Activated gamma-delta T cell treated with Interleukin-2 at 50 U/mL for 16 hours (primary cell): ENCODE data around the gene SPOCK2.

Experiments
- DNase-seq: peaks from one replicate; pipeline ENCODE4 v3.0.0-alpha.2; 2020

The SPOCK2 gene

DNA sequence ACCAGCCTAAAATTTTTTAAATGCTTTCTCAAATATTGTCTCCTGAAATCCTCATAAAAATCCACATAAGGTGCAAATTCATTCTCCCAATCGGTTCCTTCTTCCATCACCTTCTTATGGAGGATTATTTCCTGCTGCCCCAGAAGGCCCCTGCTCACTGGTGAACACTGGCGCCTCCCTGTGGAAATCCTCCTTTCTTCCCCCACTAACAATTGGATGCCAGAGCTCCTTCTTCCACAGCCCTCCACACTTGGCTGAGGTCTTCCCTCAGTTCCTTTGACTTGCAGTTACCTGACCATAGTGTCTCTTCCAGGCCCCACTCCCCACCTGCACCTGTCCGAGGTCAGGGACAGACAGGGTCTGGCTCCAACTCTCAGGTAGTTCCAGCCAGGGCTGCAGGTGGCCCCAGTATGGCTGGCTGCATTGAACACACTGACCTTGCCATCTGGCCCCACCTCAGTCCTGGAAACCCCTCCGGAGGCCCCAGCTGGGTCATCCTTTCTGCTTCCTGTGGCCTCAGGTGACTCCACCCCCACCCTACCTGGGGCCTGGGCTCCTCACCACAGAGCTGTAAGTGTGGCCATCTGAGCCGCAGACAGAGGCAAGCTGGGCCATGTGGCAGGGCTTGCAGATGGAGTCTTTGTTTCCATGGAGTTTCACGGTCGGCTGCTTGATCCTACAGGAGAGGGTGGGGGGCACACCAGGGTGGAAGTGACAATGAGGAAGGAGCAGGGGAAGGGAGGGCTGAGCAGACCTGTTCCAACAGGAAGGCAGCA, 18.4 kb downstream of the SPOCK2 start:
- no peak for DNase-seq

GRCh38 chr10:72068901-72069446, 19.4 kb downstream of the SPOCK2 start:
- no peak for DNase-seq

- DNase-seq, result no peak
Measured at GRCh38 chr10:72068126-72068765, 20.1 kb downstream of the SPOCK2 start.

DNA sequence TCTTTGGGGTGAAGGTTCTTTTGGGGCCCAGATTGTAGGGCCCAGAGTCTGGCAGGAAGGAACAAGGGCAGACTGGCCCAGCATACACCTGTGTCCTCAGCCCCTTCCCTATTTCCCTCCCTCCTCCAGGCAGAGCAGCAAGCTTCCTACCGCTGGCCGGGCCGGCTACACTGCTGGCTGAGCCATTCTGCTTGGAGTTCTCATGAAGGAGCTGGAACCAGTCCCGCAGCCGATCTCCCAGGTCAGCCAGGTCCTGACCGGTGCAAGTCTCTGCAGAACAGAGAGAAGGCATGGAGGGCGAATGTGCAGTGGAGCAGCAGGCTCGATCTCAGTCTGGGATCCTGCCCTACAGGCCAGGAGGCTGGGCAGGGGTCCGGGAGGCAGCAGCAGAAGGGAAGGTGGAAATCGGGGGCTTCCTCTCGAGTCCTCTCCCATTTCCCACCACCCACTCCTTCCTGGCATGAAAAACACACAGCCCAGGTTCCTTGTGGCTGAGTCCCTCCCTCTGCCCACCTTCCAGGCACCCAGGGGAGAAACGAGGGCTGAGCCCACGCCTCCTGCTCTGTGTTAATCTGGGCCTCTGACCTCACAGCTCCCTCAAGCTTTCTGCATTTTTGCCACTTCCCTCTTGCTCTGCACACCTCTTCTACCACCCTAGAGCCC, 20.8 kb downstream of the SPOCK2 start:
- no peak for DNase-seq

GRCh38 chr10:72066318-72067284, 21.8 kb downstream of the SPOCK2 start:
- DNase-seq, result no peak

GRCh38 chr10:72065439-72066025, 22.8 kb downstream of the SPOCK2 start:
- no peak for DNase-seq

DNA sequence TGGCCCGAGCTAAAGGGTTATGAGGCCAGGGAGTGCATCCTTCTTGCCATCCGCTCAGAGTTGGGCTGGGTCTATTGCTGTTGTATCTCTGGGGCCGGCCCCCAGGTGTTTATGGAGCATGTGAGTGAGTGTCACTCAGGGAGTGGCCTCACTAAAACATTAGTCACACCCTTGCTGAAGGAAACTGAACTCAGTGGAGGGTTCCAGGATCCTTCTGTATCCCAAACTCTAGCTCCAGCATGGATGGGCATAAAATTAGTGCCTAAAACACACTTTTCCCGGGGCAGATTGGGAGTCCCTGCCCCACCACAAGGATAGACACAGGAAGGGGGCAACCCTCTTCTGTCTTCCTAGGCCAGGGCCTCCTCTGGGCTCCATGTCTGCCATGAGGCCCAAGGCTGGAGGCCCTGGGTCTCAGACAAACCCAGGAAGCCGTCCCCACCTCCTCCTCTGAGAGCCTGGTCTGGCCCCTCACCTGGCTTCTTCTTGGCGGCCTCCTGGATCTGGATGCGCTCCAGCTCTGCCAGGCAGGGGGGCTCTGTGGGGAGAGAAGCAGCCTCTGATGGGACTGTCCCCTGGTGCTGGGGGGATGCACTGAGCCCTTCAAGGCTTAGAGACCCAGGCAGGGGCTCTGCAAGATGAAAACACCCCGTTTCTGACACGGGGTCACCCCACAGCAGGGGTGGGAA, 24.5 kb downstream of the SPOCK2 start:
- no peak for DNase-seq

DNA sequence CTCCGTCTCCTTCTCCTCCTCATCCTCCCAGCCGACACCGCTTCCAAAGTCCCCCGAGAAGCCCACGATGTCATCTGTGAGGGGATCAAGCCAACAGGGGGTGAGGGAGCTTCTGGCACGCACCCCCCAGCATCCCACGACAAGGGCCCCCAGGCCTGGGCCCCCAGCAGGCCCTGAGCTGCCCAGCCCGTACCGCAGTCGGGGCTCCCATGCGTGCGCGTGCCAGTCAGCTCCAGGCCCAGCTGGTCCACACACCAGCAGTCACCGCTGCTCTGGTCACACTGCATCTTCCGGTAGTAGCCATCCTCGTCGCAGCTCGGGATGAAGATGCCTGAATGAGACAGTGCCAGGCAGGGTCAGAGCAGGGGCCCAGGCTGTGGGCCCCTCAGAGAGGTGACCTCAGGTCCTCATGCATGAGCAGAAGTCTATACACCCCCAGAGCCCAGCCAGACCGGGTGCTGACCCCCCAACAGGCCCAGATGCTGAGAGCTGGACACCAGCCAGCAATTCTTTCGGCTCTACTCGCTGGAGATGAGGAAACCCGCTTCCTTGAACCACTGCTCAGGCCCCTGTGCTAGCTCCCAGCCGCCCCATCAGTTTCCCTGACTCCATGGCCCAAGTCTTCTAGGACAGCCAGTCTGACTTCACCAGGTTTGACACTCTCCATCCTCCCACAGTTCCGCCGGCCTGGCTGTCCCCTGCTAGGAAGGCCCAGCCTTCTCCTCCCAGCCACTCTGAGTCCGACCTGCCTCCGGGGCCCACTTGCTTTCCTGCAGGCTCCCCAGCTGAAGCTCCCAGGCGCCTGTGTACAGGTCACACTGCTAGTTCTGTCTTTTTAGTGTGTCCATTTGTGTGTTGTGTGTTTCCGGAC, 25.3 kb downstream of the SPOCK2 start:
- no peak for DNase-seq

- no peak for DNase-seq
Measured at GRCh38 chr10:72062382-72062781, 26.0 kb downstream of the SPOCK2 start.

DNA sequence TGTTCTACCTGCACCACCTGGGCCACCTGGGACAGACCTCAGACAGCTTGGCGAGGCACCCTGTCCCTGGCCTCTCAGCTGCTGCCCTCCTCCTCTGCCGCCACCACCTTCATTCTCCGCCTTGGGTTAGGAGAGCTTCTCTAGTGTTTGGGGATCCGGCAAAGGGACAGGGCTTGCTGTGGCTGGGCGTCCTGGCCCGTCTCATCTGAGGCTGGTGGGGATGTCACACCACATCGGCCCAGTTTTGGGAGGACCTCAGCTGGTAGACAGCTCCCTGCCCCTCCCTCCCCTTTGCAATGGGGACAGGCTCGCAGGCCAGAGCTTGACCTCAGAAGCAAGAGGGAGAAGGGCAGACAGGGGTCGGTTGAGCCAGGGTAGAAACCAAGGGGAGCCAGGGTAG, 26.4 kb downstream of the SPOCK2 start:
- DNase-seq, result no peak

DNA sequence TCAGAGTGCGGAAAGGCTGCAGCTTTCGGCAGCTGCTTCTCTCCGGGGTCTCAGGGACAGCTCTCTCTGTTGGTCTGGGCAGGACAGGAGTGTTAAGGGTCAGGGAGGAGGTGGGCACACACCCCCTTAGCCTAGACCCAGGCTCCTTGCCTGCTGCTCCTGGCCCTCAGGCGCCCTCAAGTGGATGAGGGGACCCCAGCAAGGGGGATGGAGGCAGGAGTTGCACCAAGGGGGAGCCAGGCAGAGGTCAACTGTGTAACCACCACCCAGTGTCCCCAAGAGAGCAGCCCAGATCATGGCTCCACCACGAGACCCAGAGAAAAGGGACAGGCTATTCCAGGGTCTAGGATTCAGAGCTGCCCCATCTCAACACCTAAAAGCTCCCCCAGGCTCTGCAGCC, 26.9 kb downstream of the SPOCK2 start:
- no peak for DNase-seq

- DNase-seq, result no peak
Measured at GRCh38 chr10:72059843-72060822, 28.2 kb downstream of the SPOCK2 start.

DNA sequence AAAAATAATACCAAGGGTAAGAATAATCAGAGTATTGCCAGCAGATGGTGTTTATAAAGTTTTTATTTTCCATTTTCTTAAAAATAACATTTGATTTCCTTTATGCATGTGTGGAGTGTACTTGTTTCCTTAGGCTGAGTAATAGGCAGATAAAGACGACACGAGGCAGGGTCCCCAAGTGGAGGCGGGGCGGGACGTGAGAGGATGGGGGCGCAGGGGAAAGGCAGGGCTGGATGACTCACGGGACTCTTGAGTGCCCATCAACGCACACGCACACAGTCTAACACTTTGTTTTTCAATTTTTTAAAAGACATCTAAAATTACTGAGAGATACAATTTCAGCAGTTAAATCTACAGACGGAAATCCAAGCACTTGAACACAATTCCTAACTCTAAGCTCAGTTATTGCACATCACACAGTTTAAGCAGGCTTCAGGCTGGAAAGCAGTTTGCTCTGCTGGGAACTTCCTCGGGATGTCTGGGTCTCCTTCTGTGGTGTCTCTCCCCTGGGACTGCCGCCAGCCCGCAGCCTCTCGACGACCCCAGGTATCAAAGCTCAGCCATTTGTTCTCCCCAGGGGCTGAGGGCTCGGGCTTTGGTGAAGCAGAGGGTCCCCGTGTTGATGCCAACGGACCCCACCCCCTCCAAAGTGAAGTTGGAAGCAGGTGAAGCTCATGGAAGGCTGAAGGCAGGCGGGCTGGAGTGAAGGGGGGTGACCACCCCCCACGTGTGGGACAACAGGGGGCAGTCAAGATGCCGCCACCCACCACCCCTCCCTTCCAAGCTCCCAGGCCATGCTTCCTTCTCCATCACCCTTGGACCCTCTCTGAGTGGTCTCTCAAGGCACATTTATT, 29.1 kb downstream of the SPOCK2 start:
- DNase-seq, result no peak

- DNase-seq, result no peak
Measured at GRCh38 chr10:72058347-72058898, 29.9 kb downstream of the SPOCK2 start.

- no peak for DNase-seq
Measured at GRCh38 chr10:72056932-72057751, 31.2 kb downstream of the SPOCK2 start.

- DNase-seq, result no peak
Measured at GRCh38 chr10:72056113-72056512, 32.2 kb downstream of the SPOCK2 start.

GRCh38 chr10:72053690-72054089, 34.7 kb downstream of the SPOCK2 start:
- no peak for DNase-seq
